ENCODE measurements around the gene IL10RA.
"Not testable (repeated sequence)": the region's sequence is repeated elsewhere in the genome, so short reads cannot be mapped to it uniquely, and the experiment has no call there.

DNA sequence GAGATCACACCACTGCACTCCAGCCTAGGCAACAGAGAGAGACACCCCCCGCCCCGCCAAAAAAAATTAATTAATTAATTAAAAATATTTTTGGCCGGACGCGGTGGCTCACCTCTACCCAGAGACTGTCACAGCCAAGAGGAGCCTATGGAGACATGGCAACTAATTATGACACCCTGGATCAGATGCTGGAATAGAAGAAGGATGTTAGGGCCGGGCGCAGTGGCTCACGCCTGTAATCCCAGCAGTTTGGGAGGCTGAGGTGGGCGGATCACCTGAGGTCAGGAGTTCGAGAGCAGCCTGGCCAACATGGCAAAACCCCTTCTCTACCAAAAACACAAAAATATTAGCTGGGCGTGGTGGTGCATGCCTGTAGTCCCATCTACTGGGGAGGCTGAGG lies 37.7 kb upstream of the IL10RA start:
- TF ChIP-seq EZH2phosphoT487 (IDR thresholded peaks at IDR 0.05; ENCODE audit: unreplicated experiment); EZH2 (IDR thresholded peaks at IDR 0.05; ENCODE audit: low read depth, unreplicated experiment); POLR2AphosphoS5 (IDR thresholded peaks at IDR 0.05; ENCODE audit: low read depth); JUNB (IDR thresholded peaks at IDR 0.05; ENCODE audit: unreplicated experiment); CREB1 (CRISPR knock-in tag; IDR thresholded peaks at IDR 0.05; ENCODE audit: low read depth): not testable (repeated sequence)
- TF ChIP-seq, protein P1, sequence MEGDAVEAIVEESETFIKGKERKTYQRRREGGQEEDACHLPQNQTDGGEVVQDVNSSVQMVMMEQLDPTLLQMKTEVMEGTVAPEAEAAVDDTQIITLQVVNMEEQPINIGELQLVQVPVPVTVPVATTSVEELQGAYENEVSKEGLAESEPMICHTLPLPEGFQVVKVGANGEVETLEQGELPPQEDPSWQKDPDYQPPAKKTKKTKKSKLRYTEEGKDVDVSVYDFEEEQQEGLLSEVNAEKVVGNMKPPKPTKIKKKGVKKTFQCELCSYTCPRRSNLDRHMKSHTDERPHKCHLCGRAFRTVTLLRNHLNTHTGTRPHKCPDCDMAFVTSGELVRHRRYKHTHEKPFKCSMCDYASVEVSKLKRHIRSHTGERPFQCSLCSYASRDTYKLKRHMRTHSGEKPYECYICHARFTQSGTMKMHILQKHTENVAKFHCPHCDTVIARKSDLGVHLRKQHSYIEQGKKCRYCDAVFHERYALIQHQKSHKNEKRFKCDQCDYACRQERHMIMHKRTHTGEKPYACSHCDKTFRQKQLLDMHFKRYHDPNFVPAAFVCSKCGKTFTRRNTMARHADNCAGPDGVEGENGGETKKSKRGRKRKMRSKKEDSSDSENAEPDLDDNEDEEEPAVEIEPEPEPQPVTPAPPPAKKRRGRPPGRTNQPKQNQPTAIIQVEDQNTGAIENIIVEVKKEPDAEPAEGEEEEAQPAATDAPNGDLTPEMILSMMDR (conservative IDR thresholded peaks at IDR 0.05; ENCODE audit: low read depth in 2 of 2) = not testable (repeated sequence)
- TF ChIP-seq, protein P2, sequence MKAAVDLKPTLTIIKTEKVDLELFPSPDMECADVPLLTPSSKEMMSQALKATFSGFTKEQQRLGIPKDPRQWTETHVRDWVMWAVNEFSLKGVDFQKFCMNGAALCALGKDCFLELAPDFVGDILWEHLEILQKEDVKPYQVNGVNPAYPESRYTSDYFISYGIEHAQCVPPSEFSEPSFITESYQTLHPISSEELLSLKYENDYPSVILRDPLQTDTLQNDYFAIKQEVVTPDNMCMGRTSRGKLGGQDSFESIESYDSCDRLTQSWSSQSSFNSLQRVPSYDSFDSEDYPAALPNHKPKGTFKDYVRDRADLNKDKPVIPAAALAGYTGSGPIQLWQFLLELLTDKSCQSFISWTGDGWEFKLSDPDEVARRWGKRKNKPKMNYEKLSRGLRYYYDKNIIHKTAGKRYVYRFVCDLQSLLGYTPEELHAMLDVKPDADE (IDR thresholded peaks at IDR 0.05) = not testable (repeated sequence)
